Esophagus squamous epithelium (tissue), 4 donors: ENCODE measurements around the gene AGBL1.

Experiments used
- CTCF ChIP-seq, 6 experiments: fragments of 450-650 bp in 4 of 6; fragments of 200-600 bp in 2 of 6; sonication (generic) in 2 of 6; IDR thresholded peaks; one replicate each; pipeline ENCODE4 v1.5.1; 2016 to 2019; ENCODE audit warnings: antibody characterized with exemption in 6 of 6, mild to moderate bottlenecking in 4 of 6, moderate library complexity in 4 of 6
- POLR2A ChIP-seq, 4 donors: fragments of 450-650 bp; IDR thresholded peaks; one replicate each; pipeline ENCODE4 v1.6.1; 2017; ENCODE audit warnings: antibody characterized with exemption in 4 of 4, mild to moderate bottlenecking in 4 of 4, moderate library complexity in 3 of 4

- TF ChIP-seq CTCF (IDR thresholded peaks at IDR 0.05) (no peak), POLR2A (IDR thresholded peaks at IDR 0.05) (no peak)
Measured at GRCh38 chr15:86595741-86596140, 516.1 kb downstream of the AGBL1 start.
